AG09319 (cell line): ENCODE measurements around the gene ZNF354C.

Experiments
- DNase-seq: peaks from one replicate; pipeline ENCODE4 v3.0.0-alpha.2; 2010; ENCODE audit warnings: low read depth; ENCODE audit errors: extremely low read depth
- TF ChIP-seq, protein P1 (sequence below): IDR thresholded peaks from 2 replicates; pipeline ENCODE4 v1.5.1; 2011; ENCODE audit warnings: low read depth, mild to moderate bottlenecking, inconsistent platforms, low read length, moderate library complexity

Gene ZNF354C

GRCh38 chr5:179124853-179125788 is 64.9 kb downstream of the ZNF354C start:
- no peak for DNase-seq

GRCh38 chr5:179125789-179126505 is 65.8 kb downstream of the ZNF354C start:
- TF ChIP-seq, protein P1, sequence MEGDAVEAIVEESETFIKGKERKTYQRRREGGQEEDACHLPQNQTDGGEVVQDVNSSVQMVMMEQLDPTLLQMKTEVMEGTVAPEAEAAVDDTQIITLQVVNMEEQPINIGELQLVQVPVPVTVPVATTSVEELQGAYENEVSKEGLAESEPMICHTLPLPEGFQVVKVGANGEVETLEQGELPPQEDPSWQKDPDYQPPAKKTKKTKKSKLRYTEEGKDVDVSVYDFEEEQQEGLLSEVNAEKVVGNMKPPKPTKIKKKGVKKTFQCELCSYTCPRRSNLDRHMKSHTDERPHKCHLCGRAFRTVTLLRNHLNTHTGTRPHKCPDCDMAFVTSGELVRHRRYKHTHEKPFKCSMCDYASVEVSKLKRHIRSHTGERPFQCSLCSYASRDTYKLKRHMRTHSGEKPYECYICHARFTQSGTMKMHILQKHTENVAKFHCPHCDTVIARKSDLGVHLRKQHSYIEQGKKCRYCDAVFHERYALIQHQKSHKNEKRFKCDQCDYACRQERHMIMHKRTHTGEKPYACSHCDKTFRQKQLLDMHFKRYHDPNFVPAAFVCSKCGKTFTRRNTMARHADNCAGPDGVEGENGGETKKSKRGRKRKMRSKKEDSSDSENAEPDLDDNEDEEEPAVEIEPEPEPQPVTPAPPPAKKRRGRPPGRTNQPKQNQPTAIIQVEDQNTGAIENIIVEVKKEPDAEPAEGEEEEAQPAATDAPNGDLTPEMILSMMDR, result no peak
- no peak for DNase-seq

More at GRCh38 chr5:179124853-179125788, 64.9 kb downstream of the ZNF354C start:
- TF ChIP-seq, protein P1, result no peak

GRCh38 chr5:179126506-179126991 is 66.4 kb downstream of the ZNF354C start:
- TF ChIP-seq, protein P1, result no peak
- DNase-seq, result no peak

- DNase-seq, result no peak
- TF ChIP-seq, protein P1, result no peak
These were observed 67.2 kb downstream of the ZNF354C start for GRCh38 chr5:179127136-179128040.

GRCh38 chr5:179128041-179128365 is 67.8 kb downstream of the ZNF354C start:
- no peak for DNase-seq
- TF ChIP-seq, protein P1, result no peak

DNA sequence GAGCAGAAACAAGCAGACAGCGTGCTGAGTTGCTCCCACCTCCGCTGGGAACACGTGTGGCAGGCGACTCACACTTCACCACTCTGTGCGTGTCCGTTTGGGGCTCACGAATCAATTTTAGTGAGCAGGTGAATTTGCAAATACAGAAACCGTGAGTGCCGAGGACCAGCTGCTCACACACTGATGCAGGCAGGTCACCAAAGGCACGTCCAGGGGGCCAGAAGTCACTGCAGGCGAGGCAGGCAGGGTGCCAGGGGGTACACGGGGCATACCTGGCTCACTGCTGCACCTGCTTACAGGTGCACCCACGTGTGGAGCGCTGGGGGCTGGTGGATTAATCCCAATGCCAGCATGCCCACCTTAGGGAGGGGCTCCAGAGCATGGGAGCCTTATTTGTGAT is 68.8 kb downstream of the ZNF354C start:
- no peak for DNase-seq
- TF ChIP-seq, protein P1, result no peak
